Duodenal mucosa (tissue), 2 donors: ENCODE measurements around the gene COL23A1.

Experiments
- H3K27ac ChIP-seq: one replicate; pipeline ENCODE4 v1.7.0; 2013; ENCODE audit warnings: low read depth, low read length
- H3K27me3 ChIP-seq, 2 donors: one replicate each; pipeline ENCODE4 v1.7.0; 2013; ENCODE audit warnings: low read length in 2 of 2, control low read depth in 1 of 2; ENCODE audit not compliant: insufficient read depth in 2 of 2, control insufficient read depth in 1 of 2
- H3K36me3 ChIP-seq, 2 donors: one replicate each; pipeline ENCODE4 v1.7.0; 2013; ENCODE audit warnings: low read length in 2 of 2, control low read depth in 1 of 2; ENCODE audit not compliant: insufficient read depth in 2 of 2, control insufficient read depth in 1 of 2
- H3K4me1 ChIP-seq, 2 donors: one replicate each; pipeline ENCODE4 v1.7.0; 2013; ENCODE audit warnings: low read length in 2 of 2, control low read depth in 1 of 2; ENCODE audit not compliant: insufficient read depth in 2 of 2, control insufficient read depth in 1 of 2
- H3K4me3 ChIP-seq, 2 donors: one replicate each; pipeline ENCODE4 v1.7.0; 2013; ENCODE audit warnings: low read length in 2 of 2, low read depth in 1 of 2
- H3K9ac ChIP-seq, 2 donors: one replicate each; pipeline ENCODE4 v1.7.0; 2013; ENCODE audit warnings: low read length in 2 of 2, low read depth in 1 of 2
- H3K9me3 ChIP-seq, 2 donors: one replicate each; pipeline ENCODE4 v1.7.0; 2013; ENCODE audit warnings: low read length in 2 of 2, control low read depth in 1 of 2; ENCODE audit not compliant: control insufficient read depth in 1 of 2

The COL23A1 gene

DNA sequence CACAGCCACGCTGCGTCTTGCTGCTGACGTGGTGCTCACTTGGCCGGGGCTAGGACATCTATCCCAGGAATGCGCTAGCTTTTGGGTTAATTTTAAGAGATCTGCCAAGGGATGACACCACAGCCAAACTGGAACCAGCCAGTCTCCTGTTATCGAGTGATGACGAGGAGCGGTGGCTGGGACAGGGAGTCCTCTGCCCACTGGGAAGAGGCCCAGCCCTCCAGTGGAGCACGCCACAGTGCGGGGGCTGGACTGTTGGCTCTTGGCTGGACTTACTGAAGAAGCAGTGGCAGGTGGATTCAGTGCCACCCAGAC is 302.4 kb downstream of the COL23A1 start:
- Histone ChIP-seq H3K27me3 (no peaks in the 10 kb centered on the region), H3K9me3 (peaks cover 5 to 7% of the 10 kb centered on the region in 2 donors), H3K36me3 (no peaks in the 10 kb centered on the region), H3K27ac (no peak overlapping the region), H3K4me1 (peaks cover 0 to 3% of the 10 kb centered on the region in 2 donors), H3K9ac (no peak overlapping the region), H3K4me3 (no peak overlapping the region)

DNA sequence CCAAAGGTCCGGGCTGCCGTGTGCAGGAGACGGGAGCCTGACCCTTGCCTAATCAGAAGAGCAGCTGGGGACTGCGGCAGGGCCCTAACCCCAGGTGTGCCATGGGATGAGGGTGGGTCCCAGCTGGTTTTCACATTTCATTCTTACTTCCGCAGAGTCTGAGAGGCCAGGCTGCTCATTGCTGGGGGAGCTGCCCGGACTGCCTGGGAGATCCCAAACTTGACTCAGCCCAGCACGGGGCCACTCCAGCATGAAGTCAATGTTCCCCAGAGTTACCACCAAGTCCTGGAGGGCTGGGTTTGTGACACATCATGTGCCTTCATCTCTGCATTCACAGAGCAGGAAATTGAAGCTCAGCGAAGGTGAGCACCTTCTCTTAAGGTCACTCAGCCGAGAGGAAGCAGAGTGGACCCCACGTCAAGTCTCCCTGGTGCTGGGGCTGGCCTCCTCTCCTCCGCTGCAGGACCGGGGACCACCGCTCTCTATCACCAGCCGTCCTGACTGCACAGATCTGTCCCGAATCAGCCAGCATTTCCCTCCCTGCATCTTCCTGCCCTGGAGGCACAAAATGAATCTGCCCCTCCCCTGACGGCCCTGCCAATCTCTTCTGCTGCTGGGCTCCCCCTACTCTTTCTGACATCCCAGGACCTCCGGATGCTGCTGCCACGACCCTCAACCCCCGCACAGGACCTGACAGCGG is 303.0 kb downstream of the COL23A1 start:
- no peak overlapping the region for H3K27ac ChIP-seq
- no peaks in the 10 kb centered on the region for H3K27me3 ChIP-seq
- H3K4me3 ChIP-seq: no peak overlapping the region
- peaks cover 0 to 3% of the 10 kb centered on the region in 2 donors for H3K4me1 ChIP-seq
- peaks cover 5 to 7% of the 10 kb centered on the region in 2 donors for H3K9me3 ChIP-seq
- H3K9ac ChIP-seq: no peak overlapping the region
- no peaks in the 10 kb centered on the region for H3K36me3 ChIP-seq

DNA sequence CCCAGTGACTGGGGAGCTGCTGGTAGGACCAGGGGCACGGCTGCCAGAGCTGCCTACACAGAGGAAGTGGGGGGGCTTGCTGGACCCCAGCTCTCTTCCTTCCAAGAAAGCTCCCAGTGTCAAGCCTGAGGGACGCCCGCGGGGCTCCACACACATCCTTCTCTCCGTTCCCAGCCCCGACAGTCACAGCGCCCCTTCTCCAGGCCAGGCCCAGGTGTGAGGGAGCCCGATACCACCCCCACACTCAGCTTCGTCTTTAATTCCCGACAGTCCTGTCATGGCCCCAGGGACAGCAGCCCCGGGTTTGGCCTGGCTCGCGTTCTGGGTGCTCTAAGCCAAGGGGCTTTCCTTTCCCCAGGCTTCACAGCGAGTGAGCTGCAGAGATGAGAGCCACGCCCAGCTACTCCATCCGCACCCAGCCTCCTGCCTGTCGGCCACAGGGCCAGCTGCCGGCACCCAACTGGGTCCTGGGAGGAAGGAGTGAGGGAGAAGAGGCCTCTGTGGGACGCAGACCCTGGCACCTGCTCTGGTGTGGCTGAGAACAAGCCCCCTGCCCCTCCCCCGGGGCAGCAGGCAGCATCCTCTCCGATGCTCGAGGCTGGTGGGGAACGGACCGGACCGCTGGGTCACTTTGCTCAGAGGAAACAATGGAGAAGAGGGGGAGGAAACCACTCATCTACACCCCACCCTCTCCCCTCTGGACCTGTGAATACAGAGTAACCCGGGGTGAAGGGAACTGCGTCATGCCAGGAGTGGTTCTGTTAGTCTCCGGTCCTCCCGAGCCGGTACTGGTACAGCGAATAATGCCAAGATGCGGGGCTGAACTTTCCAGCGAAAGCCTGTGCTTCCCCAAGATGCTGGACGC is 303.7 kb downstream of the COL23A1 start:
- Histone ChIP-seq H3K27me3 (no peaks in the 10 kb centered on the region), H3K4me1 (peaks cover 0 to 3% of the 10 kb centered on the region in 2 donors), H3K9me3 (peaks cover 5 to 7% of the 10 kb centered on the region in 2 donors), H3K36me3 (no peaks in the 10 kb centered on the region), H3K4me3 (no peak overlapping the region), H3K9ac (no peak overlapping the region), H3K27ac (no peak overlapping the region)

DNA sequence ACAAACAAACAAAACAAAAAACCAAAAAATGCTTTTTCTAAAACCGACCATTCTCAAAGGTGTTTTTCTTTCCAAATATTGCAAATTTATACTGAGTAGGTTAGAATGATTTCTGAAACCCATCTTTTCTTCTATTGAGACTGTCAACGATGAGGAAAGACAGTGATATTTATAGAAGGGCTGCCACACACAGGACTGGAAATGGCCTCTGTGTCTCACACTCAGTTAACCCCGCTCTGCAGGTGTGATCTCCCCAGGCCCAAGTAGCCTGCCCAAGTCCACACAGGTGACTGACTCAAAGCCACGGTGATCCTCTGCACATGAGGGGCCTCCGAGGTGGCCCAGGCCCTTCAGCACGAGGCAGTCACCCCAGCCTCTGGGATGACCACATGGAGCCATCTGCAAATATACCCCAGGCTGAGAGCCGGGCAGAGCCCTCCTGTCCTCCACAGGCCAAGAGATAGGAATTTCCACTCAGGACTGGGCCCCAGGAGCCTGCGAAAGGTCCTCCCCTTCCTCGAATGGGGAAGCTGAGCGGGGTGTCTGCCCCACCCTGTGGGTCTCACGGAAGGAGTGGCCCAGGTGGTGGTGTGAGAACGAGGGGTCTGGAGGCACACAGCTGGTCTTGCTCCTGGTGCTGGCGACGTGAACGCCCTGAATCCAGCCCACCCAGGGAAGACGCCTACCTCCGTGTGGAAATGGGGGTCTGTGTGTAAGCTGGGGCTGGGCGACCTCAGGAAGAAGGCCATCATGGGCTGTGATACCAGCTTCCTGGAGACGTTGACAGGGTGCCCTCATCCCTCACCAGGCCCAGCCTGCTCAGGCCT is 304.6 kb downstream of the COL23A1 start:
- no peak overlapping the region for H3K4me3 ChIP-seq
- H3K27me3 ChIP-seq: no peaks in the 10 kb centered on the region
- H3K9me3 ChIP-seq: peaks cover 5 to 7% of the 10 kb centered on the region in 2 donors
- H3K4me1 ChIP-seq: peaks cover 0 to 3% of the 10 kb centered on the region in 2 donors
- H3K36me3 ChIP-seq: no peaks in the 10 kb centered on the region
- no peak overlapping the region for H3K9ac ChIP-seq
- no peak overlapping the region for H3K27ac ChIP-seq

DNA sequence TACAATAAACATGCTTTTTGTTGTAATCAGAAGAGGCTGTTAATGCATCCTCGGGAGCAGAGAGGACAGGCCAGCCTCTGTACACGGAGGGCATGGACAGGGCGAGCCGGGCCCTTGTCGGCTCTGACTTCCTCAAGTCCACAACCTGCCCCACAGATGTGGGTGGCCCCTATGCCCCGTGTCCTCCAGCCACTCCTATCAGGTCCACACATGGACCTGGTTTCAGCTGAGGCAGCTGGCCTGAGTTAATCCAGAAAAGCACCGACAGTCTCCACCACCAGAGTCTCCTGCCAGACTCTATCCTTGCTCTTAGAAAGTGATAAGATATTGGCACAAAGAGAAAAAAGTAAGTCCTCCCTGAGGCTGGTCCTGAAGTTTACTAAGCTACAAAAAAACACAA is 305.2 kb downstream of the COL23A1 start:
- Histone ChIP-seq H3K27ac (no peak overlapping the region), H3K4me3 (no peak overlapping the region), H3K36me3 (no peaks in the 10 kb centered on the region), H3K9ac (no peak overlapping the region), H3K4me1 (peaks cover 0 to 3% of the 10 kb centered on the region in 2 donors), H3K9me3 (peaks cover 5 to 7% of the 10 kb centered on the region in 2 donors), H3K27me3 (no peaks in the 10 kb centered on the region)

DNA sequence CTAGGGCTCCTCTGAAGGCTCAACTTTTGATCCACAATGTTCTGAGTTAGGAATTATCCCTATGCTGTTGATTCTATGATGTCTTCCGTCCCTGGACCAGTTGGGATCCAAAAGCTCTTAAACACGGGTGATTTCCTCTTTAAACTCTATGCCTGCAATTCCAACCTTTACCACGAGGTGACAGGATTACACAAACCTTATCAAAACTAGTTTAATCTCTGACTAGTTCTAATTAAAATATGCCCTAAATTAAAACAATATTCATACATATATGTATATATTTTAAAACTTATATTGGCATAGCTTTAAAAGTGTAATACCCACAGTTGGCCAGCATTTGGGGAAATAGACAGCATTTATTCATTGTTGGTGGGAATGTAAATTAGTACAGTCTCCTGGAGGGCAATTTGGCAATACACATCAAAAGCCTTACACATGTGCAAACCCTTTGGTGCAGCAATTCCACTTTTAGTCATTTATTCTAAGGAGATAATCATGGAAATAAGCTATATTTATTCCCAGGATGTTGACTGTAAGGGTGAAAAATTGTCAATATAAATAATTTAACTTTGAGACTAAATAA is 306.0 kb downstream of the COL23A1 start:
- peaks cover 0 to 2% of the 10 kb centered on the region in 2 donors for H3K4me1 ChIP-seq
- peaks cover 0 to 1% of the 10 kb centered on the region in 2 donors for H3K27me3 ChIP-seq
- H3K9ac ChIP-seq: no peak overlapping the region
- peaks cover 5 to 7% of the 10 kb centered on the region in 2 donors for H3K9me3 ChIP-seq
- H3K4me3 ChIP-seq: no peak overlapping the region
- H3K36me3 ChIP-seq: no peaks in the 10 kb centered on the region
- no peak overlapping the region for H3K27ac ChIP-seq

DNA sequence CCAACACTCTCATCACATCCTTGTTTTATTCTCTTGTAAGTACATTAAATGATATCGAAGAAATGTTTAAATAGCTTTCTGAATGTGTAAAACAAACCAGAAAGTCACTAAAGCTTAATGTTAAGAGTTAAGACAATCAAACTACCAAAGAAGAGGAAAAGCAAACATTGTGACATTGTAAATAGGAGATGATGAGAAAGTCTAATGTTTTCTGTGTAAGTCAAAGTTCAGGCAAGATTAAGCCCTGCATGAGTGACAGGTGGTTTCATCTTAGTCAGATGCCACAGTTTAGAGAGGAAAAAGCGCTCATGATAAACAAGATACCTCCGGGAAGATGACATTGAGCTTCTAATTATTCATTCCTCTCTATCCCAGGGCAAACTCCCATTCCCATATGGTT is 306.7 kb downstream of the COL23A1 start:
- Histone ChIP-seq H3K4me1 (no peaks in the 10 kb centered on the region), H3K9ac (no peak overlapping the region), H3K4me3 (no peak overlapping the region), H3K36me3 (no peaks in the 10 kb centered on the region), H3K27me3 (peaks cover 0 to 7% of the 10 kb centered on the region in 2 donors), H3K9me3 (peaks cover 5 to 7% of the 10 kb centered on the region in 2 donors), H3K27ac (no peak overlapping the region)

DNA sequence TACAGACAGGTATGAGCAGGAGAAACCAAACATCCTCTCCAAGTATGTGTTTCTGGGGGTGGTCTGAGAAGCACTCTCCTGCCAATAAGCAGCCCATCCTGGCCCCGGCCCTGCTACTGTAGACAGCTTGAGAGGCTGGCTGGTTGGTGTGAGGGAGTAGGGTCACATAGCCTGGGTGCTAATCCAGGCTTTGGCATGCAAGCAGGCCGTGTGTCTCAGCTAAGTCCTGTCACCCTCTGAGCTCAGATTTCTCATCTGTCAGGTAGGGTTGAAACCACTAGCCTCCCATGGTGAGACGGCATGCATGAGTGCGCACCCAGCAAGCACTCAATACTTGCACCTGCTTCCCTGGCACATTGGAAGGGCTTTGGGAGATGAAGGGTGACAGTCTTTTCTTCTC is 307.8 kb downstream of the COL23A1 start:
- peaks cover 5 to 7% of the 10 kb centered on the region in 2 donors for H3K9me3 ChIP-seq
- H3K36me3 ChIP-seq: no peaks in the 10 kb centered on the region
- no peak overlapping the region for H3K27ac ChIP-seq
- H3K9ac ChIP-seq: no peak overlapping the region
- H3K4me3 ChIP-seq: no peak overlapping the region
- peaks cover 0 to 11% of the 10 kb centered on the region in 2 donors for H3K27me3 ChIP-seq
- H3K4me1 ChIP-seq: no peaks in the 10 kb centered on the region

DNA sequence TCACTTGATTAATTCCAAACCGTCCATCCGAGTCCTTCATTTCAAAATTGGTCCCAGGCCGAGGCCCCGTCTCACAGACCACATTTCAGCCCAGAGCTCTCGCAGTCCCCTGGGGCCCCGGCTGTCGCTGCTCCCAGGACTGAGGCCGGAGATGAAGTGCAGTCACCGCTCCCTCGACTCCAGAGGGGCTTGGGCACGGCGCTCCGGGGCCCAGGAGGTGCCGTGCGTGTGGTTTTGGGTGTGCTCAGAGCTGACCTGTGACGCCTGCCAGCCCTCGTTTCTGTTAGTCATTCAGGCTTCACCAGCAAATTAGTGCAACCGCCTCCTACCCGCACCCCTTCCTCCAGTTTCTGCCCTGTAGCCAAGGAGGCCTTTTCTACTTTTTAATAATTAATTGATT is 308.9 kb downstream of the COL23A1 start:
- Histone ChIP-seq H3K36me3 (no peaks in the 10 kb centered on the region), H3K4me3 (no peak overlapping the region), H3K9ac (no peak overlapping the region), H3K27ac (no peak overlapping the region), H3K4me1 (no peaks in the 10 kb centered on the region), H3K9me3 (peaks cover 5 to 7% of the 10 kb centered on the region in 2 donors), H3K27me3 (peaks cover 0 to 11% of the 10 kb centered on the region in 2 donors)
